NCI-H1092 treated with DMSO at 0.1 percent for 48 hours (cell line): ENCODE data around the gene ASAP2.

Experiments used
- DNase-seq: peaks from one replicate; lab custom pipeline; 2025; lab: John Stamatoyannopoulos, UW

ASAP2 gene

DNA sequence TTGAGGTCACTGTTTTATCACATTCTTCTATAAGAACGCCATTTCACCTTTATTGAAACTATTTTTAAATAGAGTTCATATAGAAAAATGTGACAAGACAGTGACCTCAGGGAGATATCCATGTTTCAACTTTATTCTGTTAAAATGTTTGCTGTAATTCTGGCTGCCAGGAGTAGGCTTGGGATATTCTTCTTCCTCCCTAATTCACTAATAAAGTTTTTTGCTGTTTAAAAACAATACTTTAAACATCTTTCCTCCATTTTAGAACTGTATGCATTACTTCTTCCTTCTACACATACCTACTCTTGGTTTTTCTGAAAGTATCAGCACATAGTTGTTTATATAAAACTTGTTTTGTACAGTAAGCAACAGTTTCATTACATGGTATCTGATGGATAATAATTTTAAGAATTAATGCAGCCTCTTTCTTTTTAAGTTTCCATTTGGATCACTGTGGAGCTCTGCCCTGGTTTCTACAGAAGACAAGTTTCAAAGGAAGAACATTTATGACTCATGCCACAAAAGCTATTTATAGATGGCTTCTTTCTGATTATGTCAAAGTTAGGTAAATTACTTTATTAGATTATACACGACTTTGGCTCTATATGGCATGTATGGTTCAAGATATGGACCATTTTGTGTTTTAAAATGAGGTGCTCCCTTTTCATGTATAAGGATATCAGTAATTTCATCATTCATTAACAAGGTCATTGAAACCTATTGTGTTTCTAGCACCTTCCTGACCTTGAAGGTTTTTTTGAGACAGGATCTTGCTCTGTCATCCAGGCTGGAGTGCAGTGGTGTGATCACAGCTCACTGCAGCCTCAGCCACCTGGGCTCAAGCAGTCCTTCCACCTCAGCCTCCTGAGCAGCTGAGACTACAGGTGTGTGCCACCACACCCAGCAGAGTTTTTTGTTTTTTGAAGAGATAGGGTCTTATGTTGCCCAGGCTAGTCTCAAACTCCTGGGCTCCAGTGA lies 224.0 kb downstream of the ASAP2 start:
- no peak for DNase-seq

DNA sequence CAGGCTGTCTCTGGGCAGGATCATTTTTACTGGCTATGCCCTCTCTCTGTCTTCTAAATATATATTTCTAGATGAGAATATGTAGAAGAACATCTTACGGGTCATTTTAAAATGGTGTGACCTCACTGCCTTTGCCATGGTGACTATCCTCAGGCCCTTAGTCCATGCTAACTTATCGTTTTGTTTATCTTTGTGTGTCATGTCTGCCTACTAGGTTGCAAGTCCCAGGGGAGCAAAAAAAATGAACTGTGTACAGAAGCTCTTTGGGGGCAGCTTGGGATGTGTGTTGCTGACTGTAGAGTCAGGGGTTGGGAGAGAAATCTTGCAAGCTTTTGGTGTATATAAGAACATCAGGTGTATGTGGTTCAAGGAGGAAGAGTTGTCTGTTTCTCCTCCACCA lies 227.9 kb downstream of the ASAP2 start:
- no peak for DNase-seq

DNA sequence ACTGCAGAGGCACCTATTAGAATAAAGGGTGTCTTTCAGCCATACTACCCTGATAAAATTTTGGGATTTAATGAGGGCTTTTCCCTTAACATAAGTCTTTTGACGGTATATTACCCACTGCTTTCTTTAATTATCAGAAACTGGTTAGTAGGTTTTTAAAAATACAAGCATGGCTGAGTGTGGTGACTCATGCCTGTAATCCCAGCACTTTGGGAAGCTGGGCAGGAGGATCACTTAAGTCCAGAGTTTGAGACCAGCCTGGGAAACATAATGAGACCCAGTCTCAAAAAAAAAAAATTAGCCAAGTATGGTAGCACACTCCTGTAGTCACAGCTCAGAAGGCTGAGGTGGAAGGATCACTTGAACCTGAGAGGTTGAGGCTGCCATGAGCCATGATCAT lies 232.9 kb downstream of the ASAP2 start:
- DNase-seq: no peak

DNA sequence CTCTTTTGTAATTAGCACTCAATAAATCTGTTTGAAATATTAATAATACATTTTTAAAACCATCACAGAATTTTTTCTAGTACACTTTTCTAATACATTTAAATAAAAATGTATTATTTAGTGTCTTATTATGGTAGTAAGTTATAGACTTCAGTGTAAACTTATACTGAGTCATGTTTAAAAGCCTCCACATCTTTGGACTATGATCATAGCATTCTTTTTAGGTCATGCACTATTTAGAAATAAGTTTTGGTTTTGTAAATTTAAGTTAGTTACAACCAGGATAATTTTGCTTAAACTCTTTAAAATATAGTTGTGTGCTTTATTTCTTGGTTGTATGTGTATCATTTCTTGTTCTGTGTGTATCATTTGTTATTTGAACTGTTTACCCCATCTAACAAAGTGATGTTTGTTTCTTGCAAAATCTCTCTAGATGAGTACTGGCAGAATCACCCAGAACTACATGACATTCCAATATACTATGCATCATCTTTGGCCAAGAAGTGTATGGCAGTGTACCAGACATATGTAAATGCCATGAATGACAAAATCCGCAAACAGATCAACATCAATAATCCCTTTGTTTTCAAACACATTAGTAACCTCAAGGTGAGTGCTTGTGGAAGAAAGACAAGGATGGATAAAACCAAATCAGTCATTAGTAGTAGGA lies 233.6 kb downstream of the ASAP2 start:
- DNase-seq: no peak

DNA sequence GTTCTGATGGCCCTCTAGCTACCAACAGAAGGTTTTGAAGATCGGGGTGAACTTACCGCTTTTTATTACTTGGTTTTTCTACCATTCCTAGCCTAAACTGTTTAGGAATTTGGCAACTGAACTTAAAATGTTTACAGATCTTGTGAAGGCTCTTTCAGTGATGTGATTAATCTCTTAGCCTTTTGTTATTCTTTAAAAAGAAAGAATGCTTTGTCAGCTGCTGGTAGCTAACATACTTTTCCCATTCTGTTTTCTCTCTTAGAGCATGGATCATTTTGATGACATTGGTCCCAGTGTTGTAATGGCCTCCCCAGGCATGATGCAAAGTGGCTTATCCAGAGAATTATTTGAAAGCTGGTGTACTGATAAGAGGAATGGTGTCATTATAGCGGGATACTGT lies 234.9 kb downstream of the ASAP2 start:
- no peak for DNase-seq

DNA sequence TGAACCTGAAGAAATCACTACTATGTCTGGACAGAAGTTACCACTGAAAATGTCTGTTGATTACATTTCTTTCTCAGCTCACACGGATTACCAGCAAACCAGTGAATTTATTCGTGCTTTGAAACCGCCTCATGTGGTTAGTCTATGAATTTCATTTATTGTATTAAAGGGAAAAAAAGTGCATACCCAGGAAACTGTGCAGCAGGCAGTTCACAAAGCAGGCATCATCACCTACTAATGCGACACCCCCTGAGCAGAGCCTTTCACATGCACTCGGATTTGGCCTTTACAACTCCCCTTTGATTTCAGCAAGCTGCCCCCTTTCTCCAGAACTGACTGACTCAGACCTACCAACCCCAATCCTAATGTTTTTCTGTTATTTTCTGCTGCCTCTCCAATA lies 236.9 kb downstream of the ASAP2 start:
- DNase-seq: no peak

DNA sequence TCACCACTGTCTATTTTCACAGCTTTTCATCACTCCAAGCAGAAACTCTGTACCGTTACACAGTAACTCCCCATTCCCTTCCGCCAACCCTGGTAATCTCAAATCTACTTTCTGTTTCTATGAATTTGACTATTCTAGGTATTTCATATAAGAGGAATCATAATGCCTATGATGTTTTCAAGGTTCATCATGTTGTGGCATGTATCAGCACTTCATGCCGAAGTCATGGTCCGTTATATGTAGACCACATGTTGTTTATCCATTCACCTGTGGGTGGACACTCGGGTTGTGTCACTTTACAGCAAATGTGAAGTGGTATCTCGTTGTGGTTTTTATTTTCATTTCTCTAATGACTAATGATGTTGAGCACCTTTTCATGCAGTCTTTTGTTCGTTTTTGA lies 238.5 kb downstream of the ASAP2 start:
- DNase-seq: no peak

DNA sequence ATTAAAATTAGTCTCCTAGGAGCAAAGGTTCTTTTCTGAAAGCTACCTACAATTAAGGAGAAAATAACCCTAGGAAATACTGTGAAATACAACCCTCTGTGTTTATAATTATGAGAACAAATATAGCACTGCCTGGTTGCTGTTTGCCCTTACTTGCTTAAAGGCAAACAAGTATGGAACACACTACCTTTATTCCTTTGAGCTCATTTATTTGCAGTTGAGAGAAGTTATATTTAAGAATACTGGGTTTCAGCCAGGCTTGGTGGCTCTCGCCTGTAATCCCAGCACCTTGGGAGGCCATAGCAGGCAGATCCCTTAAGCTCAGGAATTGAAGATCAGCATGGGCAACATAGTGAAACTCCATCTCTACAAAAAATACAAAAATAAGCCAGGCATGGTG lies 244.6 kb downstream of the ASAP2 start:
- no peak for DNase-seq
